Ectodermal cell (in vitro differentiated cells): ENCODE measurements around the gene PCP2.
"Not testable (repeated sequence)": the region's sequence is repeated elsewhere in the genome, so short reads cannot be mapped to it uniquely, and the experiment has no call there.

Experiments used
- H3K27ac ChIP-seq: 2 replicates; pipeline ENCODE4 v1.7.0; 2013; ENCODE audit warnings: mild to moderate bottlenecking, low read depth, low read length; ENCODE audit not compliant: insufficient read depth, poor library complexity, severe bottlenecking
- H3K27me3 ChIP-seq: 2 replicates; pipeline ENCODE4 v1.7.0; 2013; ENCODE audit warnings: mild to moderate bottlenecking, low read length; ENCODE audit not compliant: insufficient read depth, control insufficient read depth, poor library complexity, severe bottlenecking
- H3K36me3 ChIP-seq: one replicate; pipeline ENCODE4 v1.7.0; 2013; ENCODE audit warnings: low read length; ENCODE audit not compliant: control insufficient read depth, insufficient read depth
- H3K4me1 ChIP-seq: one replicate; pipeline ENCODE4 v1.7.0; 2013; ENCODE audit warnings: low read length; ENCODE audit not compliant: control insufficient read depth, insufficient read depth
- H3K4me3 ChIP-seq: 2 replicates; pipeline ENCODE4 v1.7.0; 2013; ENCODE audit warnings: low read depth, low read length, control low read depth; ENCODE audit not compliant: insufficient read depth
- H3K9me3 ChIP-seq: 2 replicates; pipeline ENCODE4 v1.7.0; 2013; ENCODE audit warnings: mild to moderate bottlenecking, low read length, moderate library complexity; ENCODE audit not compliant: control insufficient read depth
- WGBS, 2 experiments: methylation state at CpG; one replicate each; pipeline ENCODE4 v1.1.7; 2013; ENCODE audit warnings: missing lambda C conversion rate in 2 of 2; 5-methylcytosine and 5-hydroxymethylcytosine counted together

Gene PCP2

GRCh38 chr19:7645656-7646425 lies 12.3 kb upstream of the PCP2 start:
- Histone ChIP-seq H3K4me1 (no peaks in the 10 kb centered on the region), H3K27me3 (peaks cover 6% of the 10 kb centered on the region), H3K36me3 (no peaks in the 10 kb centered on the region), H3K27ac (no peak overlapping the region), H3K9me3 (no peaks in the 10 kb centered on the region), H3K4me3 (no peak overlapping the region)
- WGBS, 2 experiments = 81 to 83% methylated on average over 20 of the region's 20 CpGs

- Histone ChIP-seq H3K27me3 (no peaks in the 10 kb centered on the region), H3K4me3 (no peak overlapping the region), H3K4me1 (no peaks in the 10 kb centered on the region), H3K9me3 (no peaks in the 10 kb centered on the region), H3K27ac (no peak overlapping the region), H3K36me3 (no peaks in the 10 kb centered on the region)
- WGBS, 2 experiments = 94 to 96% methylated on average over 14 of the region's 14 CpGs
These were observed 11.6 kb upstream of the PCP2 start for GRCh38 chr19:7645163-7645562.

DNA sequence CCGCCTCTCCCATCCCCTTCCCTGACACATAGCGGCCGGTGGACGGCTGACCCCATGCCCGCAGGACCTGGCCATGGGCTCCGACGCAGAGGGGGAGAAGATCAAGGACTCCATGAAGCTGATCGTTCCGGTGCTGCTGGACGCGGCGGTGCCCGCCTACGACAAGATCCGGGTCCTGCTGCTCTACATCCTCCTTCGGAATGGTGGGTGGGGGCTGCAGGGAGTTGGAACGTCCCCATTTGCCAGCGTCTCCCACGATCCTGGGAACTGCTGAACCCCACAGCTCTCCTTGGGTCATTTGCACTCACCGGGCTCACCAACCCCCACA lies 11.0 kb upstream of the PCP2 start:
- no peaks in the 10 kb centered on the region for H3K4me1 ChIP-seq
- 95 to 96% methylated on average over 20 of the region's 20 CpGs for WGBS, 2 experiments
- no peak overlapping the region for H3K27ac ChIP-seq
- no peak overlapping the region for H3K4me3 ChIP-seq
- H3K36me3 ChIP-seq = no peaks in the 10 kb centered on the region
- no peaks in the 10 kb centered on the region for H3K27me3 ChIP-seq
- H3K9me3 ChIP-seq = no peaks in the 10 kb centered on the region

DNA sequence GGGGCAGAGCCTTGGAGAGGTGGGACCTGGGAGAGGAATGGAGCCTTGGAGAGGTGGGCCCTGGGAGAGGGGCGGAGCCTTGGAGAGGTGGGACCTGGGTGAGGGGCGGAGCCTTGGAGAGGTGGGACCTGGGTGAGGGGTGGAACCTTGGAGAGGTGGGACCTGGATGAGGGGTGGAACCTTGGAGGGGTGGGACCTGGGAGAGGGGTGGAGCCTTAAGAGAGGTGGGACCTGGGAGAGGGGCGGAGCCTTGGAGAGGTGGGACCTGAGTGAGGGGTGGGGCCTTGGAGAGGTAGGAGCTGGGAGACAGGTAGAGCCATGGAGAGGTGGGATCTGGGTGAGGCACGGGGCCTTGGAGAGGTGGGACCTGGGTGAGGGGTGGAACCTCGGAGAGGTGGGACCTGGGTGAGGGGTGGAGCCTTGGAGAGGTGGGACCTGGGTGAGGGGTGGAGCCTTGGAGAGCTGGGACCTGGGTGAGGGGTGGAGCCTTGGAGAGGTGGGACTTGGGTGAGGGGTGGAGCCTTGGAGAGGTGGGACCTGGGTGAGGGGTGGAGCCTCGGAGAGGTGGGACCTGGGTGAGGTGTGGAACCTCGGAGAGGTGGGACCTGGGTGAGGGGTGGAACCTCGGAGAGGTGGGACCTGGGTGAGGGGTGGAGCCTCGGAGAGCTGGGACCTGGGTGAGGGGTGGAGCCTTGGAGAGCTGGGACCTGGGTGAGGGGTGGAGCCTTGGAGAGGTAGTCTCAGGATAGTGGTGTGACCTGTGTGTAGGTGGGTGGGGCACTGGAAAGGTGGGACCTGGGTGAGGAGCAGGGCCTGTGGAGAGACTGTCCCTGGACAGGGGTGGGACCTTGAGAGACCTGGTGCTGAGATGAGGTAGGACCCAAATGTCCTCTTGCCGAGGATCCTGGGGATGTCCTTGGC lies 10.4 kb upstream of the PCP2 start:
- not testable (repeated sequence) for H3K4me1 ChIP-seq, H3K4me3 ChIP-seq, H3K27ac ChIP-seq, H3K36me3 ChIP-seq, H3K27me3 ChIP-seq, H3K9me3 ChIP-seq
- 75 to 77% methylated on average over 10 of the region's 10 CpGs for WGBS, 2 experiments

GRCh38 chr19:7643031-7643415 lies 9.5 kb upstream of the PCP2 start:
- H3K4me3 ChIP-seq = no peak overlapping the region
- no peaks in the 10 kb centered on the region for H3K36me3 ChIP-seq
- no peak overlapping the region for H3K27ac ChIP-seq
- H3K4me1 ChIP-seq = no peaks in the 10 kb centered on the region
- H3K9me3 ChIP-seq = no peaks in the 10 kb centered on the region
- whole genome bisulfite sequencing, 2 experiments = 94 to 95% methylated on average over 8 of the region's 8 CpGs
- H3K27me3 ChIP-seq = no peaks in the 10 kb centered on the region

GRCh38 chr19:7642295-7643030 lies 8.9 kb upstream of the PCP2 start:
- Histone ChIP-seq H3K9me3 (no peaks in the 10 kb centered on the region), H3K36me3 (no peaks in the 10 kb centered on the region), H3K27ac (no peak overlapping the region), H3K27me3 (no peaks in the 10 kb centered on the region), H3K4me1 (no peaks in the 10 kb centered on the region), H3K4me3 (no peak overlapping the region)
- 94 to 95% methylated on average over 27 of the region's 27 CpGs for WGBS, 2 experiments

DNA sequence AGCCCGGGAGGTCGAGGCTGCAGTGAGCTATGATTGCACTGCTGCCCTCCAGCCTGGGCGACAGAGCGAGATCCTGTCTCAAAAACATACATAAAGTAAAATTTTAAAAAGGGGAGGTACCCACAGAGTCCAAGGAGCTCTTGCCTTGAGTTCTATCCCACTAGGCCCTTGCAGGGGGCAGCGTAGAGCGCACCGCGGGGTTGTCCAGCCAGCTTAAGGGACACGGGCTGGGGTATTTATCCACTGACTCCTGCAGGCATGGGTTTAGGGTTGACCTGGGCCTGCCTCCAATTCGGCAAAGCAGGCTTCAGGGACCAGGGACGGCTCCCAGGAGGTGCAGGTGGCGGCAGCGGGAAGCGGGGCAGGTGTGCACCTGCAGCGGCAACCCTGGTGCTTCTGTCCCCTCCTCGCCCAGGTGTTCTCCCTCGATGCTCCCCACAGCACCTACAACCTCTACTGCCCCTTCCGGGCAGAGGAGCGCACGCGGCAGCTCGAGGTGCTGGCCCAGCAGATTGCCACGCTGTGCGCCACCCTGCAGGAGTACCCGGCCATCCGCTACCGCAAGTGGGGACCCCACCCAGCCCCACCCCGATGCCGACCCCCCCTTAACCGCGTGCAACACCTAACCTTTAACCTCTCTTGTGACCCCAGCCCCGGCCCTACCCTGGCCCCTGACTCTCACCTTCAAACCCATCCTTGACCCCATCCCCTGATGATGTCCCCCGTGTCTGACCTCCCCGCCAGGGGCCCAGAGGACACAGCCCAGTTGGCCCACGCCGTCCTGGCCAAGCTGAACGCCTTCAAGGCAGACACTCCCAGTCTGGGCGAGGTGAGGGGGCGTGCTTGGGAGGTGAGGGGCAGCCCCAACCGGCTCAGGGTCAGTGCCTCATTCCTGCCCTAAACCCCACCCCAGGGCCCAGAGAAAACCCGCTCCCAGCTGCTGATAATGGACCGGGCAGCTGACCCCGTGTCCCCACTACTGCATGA lies 8.1 kb upstream of the PCP2 start:
- peaks cover 4% of the 10 kb centered on the region for H3K27me3 ChIP-seq
- H3K4me3 ChIP-seq = no peak overlapping the region
- no peak overlapping the region for H3K27ac ChIP-seq
- no peaks in the 10 kb centered on the region for H3K36me3 ChIP-seq
- H3K4me1 ChIP-seq = no peaks in the 10 kb centered on the region
- H3K9me3 ChIP-seq = no peaks in the 10 kb centered on the region
- WGBS, 2 experiments = 91% methylated on average over 43 of the region's 43 CpGs

DNA sequence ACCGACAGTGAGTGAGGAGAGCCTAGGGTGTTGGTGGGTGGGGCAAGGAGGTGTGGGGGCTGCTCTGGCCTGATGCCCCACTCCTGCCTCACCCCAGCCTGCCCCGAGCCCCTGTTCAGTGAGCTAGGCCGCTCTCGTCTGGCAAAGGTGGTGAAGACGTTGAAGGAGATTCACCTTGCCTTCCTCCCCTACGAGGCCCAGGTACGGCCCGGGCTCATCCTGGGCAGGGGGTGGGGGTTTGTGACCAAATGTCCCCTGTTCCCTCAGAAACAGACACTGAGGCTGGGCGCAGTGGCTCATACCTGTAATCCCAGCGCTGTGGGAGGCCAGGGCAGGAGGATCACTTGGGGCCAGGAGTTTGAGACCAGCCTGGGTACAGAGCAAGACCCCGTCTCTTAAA lies 7.3 kb upstream of the PCP2 start:
- H3K27ac ChIP-seq = no peak overlapping the region
- no peaks in the 10 kb centered on the region for H3K9me3 ChIP-seq
- peaks cover 12% of the 10 kb centered on the region for H3K27me3 ChIP-seq
- no peaks in the 10 kb centered on the region for H3K4me1 ChIP-seq
- 93 to 95% methylated on average over 11 of the region's 11 CpGs for WGBS, 2 experiments
- no peak overlapping the region for H3K4me3 ChIP-seq
- no peaks in the 10 kb centered on the region for H3K36me3 ChIP-seq

DNA sequence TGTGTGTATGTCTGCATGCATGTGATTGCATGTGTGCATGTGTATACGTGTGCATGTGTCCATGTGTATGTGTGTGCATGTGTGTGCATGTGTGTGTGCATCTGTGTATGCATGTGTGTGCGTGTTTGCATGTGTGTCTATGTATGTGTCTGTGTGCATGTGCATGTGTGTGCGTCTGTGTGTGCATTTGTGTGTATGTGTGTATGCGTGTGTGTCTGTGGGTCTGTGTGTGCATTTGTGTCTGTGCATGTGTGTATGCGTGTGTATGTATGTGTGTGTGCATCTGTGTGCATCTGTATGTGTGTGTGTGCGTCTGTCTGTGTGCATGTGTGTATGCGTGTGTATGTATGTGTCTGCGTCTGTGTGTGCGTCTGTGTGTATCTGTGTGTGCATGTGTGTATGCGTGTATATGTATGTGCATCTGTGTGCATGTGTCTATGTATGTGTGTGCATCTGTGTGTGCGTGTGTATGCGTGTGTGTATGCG lies 6.4 kb upstream of the PCP2 start:
- Histone ChIP-seq H3K9me3 (no peaks in the 10 kb centered on the region), H3K27ac (no peak overlapping the region), H3K27me3 (peaks cover 20% of the 10 kb centered on the region), H3K4me3 (no peak overlapping the region), H3K36me3 (no peaks in the 10 kb centered on the region), H3K4me1 (no peaks in the 10 kb centered on the region)
- 92 to 95% methylated on average over 13 of the region's 13 CpGs for WGBS, 2 experiments
